Omental fat pad (tissue), 4 donors: ENCODE results near the gene C11orf24. TPM values are rescaled to one million over a fixed set of nuclear protein-coding genes. Genes with fewer than 3 reads are reported as not detected.

Experiments used
- ATAC-seq: fragments of 150-250 bp; one replicate; pipeline ENCODE4 v1.9.1; 2016; ENCODE audit warnings: mild to moderate bottlenecking, moderate library complexity; ENCODE audit not compliant: low FRiP score
- DNase-seq: peaks from one replicate; pipeline ENCODE4 v3.0.0-alpha.2; 2019; ENCODE audit warnings: low spot score
- CTCF ChIP-seq, 3 donors: fragments of 450-650 bp; IDR thresholded peaks; one replicate each; pipeline ENCODE4 v1.5.1; 2016 to 2017; ENCODE audit warnings: antibody characterized with exemption in 3 of 3, mild to moderate bottlenecking in 3 of 3, moderate library complexity in 2 of 3
- total RNA-seq, 4 donors: library from RNA; depleted of rRNA; stranded (reverse); fragments of >200 nt; gene quantifications; one replicate each; pipeline ENCODE4 v1.1.0, GENCODE V29; 2016

C11orf24 gene
- total RNA-seq, 4 donors from 2014 or later, result 16.4 to 31.2 (median 23.8) TPM

- peak; percentile 8 for ATAC-seq
- DNase-seq, result no peak
- no peak for TF ChIP-seq CTCF (IDR thresholded peaks at IDR 0.05)
Measured at GRCh38 chr11:68213135-68213515, 58.6 kb downstream of the C11orf24 start, which contains the start of gene KMT5B. KMT5B (minus strand) TSS chr11:68213296; CDS start chr11:68190076, 23,220 bp downstream.

GRCh38 chr11:68212421-68213134, 59.2 kb downstream of the C11orf24 start:
- TF ChIP-seq CTCF (IDR thresholded peaks at IDR 0.05), result no peak
- DNase-seq, result no peak
- peak; percentile 87 for ATAC-seq

GRCh38 chr11:68211546-68211945, 60.2 kb downstream of the C11orf24 start:
- ATAC-seq (no peak), DNase-seq (no peak)
- no peak for TF ChIP-seq CTCF (IDR thresholded peaks at IDR 0.05)

Other genes starting within 250 kb of the C11orf24 start
- gene NDUFS8, start 241.3 kb downstream of the C11orf24 start, total RNA-seq, result 100 to 1,000 TPM in 3 of 4 donors, 10 to 100 TPM in 1; 91.1 to 155 (median 128) TPM
- gene TCIRG1, start 232.9 kb downstream of the C11orf24 start, total RNA-seq, result 100 to 1,000 TPM in 3 of 4 donors, 10 to 100 TPM in 1; 84.4 to 251 (median 142) TPM
- gene CHKA, start 150.6 kb downstream of the C11orf24 start, total RNA-seq, result 10 to 100 TPM; 27.7 to 72.5 (median 33.3) TPM
- 10 to 100 TPM; 19.5 to 47.1 (median 32.1) TPM for gene KMT5B, start 58.7 kb downstream of the C11orf24 start, total RNA-seq
- gene LRP5, start 40.6 kb upstream of the C11orf24 start, total RNA-seq, result 10 to 100 TPM; 18.0 to 44.5 (median 34.6) TPM
- 100 to 1,000 TPM; 104 to 137 (median 119) TPM for gene PPP6R3, start 188.8 kb upstream of the C11orf24 start, total RNA-seq